ENCODE measurements around the gene GRAP.
"Not testable (repeated sequence)": the region's sequence is repeated elsewhere in the genome, so short reads cannot be mapped to it uniquely, and the experiment has no call there.

The GRAP gene

DNA sequence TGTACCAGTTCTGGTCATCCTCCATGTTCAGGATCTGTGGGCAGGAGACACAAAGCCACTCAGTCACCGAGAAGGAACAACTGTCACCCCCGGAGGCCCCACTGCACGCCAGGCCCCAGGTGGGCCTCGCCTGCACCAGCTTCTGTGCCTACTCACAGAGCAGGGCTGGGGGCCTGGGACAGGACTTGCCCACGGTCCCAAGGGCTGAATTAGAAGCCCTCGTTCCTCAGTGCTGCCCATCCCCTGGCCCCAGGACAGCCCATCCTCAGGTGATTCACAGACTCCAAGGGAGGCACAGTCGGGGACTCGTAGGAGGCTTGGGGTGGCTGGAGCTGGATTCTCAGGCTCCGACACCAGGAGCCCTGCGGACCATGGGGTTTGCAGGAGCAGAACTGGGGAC lies 4.9 kb downstream of the GRAP start:
- DNase-seq: not testable (repeated sequence)

DNA sequence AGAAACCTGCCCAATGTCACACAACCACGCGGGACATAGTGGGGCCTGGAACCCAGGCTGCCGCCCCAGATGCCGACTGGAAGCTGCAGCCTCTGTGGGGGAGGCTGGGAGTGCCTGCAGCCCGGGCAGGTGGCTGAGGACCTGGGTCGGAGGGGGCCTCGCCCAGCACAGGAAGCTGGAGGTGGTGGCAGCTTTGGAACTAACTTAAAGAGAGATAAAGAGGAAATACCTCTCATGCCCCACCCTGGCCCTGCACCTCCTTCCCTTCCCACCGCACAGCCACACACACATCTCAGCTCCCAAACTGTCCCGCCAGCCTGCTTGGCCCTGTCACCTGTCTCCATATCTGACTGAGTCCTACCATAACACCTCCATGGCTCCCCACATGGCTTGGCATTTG lies 6.4 kb downstream of the GRAP start:
- not testable (repeated sequence) for DNase-seq

DNA sequence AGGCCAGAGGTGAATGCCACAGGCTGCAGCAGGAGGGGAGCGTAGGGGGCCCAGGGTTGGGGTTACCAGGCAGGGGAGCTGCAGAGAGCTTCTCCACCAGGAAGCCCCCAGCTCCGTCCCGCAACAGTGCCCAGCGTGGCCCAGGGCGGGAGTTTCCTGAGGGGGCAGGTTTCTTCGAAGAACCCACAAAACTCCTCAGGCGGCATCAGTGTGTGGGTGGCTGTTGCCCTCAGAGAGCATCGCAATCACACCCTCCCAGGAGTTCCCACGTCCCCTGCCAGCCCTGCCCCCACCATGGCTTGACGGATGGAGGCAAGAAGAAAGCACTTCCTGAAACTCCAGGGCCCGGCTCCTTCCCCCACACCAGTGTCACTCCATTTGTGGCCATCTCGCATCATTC lies 8.0 kb downstream of the GRAP start:
- not testable (repeated sequence) for DNase-seq

DNA sequence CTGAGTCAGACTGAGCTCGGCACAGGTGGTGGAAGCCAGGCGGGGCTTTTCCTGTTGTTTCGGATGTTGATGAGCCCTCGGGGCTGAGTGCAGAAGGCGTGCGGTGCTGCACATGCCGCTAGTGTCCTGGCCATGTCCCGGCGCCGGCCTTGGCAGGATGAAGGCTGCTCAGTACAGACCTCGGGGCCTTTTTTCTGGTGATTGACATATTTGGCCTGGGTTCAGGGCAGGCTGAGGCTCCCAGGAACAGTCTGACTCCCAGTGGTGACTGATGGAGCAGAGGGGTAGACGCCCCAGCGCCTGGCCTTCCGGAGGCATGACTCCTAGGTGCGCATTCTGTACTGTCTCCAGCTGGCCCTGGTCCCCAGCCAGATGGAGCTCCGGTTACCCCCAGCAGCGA lies 8.8 kb downstream of the GRAP start:
- not testable (repeated sequence) for DNase-seq

DNA sequence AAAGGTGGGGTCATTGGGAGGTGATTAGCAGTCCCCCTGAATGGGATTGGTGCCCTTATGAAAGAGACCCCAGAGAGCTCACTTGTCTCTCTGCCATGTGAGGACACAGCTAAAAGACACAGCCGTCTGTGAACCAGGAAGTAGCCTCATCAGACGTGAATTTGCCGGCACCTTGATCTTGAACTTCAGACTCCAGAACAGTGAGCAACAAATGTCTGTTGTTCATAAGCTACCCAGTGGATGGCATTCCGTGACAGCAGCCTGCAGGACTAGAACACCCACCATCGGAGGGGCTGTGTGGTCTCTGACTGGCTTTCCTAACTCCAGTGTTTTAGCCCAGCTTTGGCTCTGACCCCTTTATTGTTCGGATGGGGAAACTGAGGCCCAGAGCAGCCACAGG lies 9.2 kb downstream of the GRAP start:
- DNase-seq: not testable (repeated sequence)

DNA sequence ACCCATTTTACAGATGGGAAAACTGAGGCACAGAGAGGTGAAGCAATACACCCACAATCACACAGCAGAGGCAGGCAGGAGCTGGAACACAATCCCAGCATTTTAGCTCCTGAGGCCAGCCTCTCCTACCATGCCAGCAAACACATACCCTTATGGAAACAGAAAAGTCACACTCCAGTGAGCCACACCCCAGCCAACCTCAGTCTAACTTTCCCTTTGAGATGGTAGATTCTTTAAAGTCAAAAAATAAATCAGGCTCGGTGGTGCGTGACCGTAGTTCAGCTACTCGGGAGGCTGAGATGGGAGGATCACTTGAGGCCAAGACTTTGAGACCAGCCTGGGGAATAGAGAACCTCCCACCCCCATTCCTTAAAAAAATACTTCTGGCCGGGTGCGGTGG lies 10.6 kb downstream of the GRAP start:
- not testable (repeated sequence) for DNase-seq

DNA sequence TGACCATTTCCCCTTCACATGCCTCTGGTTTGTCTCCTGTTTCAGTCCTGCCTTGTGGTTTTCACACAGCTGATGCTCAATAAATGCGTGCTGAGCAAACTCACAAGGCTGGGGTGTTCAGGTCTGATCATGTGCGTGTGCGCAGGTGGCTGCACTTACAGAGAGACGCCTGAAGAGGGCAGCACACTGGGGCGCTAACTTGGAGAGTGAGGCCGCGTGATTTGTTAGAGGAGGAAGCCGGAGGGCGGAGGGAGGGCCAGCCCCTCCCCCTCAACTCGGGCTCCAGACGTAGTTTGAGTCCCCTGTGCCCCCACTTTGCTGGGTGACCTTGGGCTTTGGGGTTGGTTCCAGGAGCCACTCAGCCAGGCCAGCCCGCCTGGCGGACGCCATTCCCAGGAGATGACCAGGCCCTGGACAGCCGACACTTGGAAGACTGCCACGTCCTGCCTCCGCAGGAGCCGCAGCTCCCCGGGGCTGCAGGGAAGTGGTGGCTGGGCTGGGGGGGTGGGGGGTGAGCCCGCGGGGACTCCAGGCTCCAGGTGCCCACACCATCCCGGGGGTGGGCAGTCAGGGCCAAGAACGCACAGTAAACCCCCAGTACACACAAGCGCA lies 14.3 kb downstream of the GRAP start:
- DNase-seq: not testable (repeated sequence)

DNA sequence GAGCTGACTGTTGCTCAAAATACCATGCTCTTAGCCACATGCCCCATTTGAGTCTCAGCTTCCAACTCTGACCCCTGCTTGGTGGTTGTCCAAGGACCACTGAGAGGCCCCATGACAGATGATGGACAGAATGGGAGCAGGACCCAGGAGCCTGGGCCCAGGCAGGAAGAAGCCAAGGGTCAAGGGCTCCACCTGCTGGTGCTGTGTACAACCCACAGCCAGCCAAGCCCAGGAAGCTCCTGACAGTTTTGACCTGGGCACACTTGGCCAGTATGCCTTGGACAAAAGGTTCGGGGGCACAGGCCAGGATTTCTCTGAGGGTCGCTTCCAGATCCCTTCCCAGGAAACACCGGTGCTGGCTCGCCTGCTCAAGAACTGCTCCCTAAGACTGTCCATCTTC lies 15.0 kb downstream of the GRAP start:
- DNase-seq: not testable (repeated sequence)

DNA sequence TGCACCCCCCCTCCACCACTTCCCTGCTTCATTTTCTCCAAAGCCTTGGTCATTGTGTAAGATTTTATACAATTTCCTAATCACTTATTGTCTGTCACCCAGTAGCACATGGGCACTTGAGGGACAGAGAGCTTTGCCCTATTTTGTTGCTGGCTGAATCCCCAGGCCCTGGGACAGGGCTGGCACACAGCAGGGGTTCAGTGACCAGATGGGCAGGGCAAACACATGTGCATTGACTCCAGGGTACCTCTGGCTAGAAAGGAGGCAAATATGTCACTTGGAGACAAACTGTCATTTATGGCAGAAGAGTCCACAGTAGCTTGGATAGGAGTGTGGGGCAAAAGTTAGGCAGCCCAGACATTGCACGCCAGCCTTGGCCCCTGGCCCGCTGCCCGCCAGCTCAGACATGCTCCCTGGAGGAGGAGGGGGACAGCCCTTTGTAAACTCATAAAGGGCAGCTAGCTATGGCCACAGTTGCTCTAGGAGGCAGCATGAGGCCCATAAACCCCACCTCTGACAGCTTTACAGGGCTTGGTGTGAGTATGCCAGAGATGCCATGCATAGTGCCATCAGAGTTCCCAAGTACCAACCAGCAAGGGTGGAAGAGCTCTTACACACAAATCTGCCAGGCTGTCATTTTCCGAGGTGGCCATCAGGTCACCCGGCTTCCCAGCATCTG lies 15.8 kb downstream of the GRAP start:
- not testable (repeated sequence) for DNase-seq

DNA sequence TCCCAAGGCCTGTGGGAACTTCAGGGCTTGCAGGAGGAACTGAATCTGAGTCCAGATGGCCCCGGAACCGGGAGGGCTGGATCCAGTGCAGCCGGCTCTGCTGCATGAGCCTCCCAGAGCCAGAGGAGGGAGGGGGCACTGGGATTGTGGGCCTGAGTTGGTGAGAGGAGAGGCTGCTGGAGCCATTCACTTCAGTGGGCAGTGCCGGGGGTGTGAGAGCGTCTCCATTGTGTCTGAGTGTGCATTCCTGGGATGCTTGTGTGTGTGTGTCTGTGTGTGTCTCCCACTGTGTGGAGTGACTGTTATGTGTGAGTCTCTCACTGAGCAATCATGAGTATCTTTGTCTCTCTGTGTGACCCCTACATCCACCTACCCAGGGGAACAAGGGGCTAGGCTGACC lies 17.0 kb downstream of the GRAP start:
- DNase-seq: not testable (repeated sequence)

DNA sequence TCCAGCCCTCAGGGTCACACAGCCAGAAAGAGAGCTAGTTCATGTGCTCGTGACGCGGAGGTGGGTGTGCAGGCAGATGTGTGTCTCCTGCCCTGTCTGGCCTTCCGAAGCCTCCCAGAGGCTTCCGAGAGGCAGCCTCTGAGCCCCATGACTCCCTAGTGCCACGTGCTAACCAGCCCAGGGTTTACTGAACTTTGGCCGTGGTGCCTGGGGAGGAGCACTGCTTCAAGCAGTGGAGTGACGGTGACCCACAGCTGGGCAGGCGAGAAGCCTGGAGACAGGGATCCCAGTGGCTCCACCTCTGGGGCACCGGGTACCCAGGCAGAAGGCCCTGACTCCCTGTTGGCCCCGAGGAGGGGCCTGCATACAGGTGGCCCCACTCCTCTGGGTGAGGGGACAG lies 18.1 kb downstream of the GRAP start:
- not testable (repeated sequence) for DNase-seq

DNA sequence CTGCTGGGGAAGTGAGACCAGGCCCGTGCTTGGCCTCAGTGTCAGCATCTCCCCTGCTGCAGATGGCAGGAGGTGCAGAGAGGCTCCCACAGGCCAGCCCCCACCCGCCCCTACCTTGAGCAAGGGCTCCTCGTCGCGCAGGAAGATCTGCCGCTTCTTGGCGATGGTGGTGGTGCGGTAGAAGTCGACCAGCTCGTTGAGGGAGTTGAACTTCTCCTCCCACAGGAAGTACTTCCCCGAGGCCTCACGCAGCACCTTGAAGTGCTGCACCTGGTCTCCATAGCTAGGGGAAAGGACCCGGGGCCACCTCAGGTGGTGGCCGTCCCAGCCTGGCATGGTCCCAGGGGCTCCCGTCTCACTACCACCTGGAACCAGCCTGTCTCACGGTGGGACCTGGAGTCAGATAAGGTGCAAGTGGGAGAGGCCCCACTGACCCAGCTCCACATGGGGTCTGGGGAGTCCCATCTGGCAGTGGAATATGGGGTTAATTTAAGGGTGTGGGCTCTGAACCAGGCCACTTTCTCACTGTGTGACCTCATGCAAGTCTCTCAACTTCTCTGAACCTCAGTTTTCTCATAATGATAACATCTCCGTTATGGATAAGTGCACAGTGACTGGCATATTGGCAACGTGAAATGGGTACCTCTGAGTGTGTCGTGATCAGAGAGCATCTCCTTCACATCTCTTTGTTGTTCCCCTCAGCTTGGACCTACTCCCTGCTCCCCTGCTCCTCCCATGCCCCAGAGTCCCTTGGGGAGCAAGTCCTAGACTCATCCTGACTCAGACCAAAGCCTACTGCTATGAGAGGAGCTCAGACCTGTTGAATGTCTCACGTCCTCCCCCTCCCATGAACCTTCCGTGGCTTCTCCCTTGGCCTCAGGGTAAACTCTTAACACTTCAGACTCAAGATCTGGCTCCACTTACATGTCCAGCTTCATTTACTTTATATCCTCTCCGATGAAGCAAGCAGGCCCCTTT lies 22.4 kb downstream of the GRAP start:
- no peak for DNase-seq

DNA sequence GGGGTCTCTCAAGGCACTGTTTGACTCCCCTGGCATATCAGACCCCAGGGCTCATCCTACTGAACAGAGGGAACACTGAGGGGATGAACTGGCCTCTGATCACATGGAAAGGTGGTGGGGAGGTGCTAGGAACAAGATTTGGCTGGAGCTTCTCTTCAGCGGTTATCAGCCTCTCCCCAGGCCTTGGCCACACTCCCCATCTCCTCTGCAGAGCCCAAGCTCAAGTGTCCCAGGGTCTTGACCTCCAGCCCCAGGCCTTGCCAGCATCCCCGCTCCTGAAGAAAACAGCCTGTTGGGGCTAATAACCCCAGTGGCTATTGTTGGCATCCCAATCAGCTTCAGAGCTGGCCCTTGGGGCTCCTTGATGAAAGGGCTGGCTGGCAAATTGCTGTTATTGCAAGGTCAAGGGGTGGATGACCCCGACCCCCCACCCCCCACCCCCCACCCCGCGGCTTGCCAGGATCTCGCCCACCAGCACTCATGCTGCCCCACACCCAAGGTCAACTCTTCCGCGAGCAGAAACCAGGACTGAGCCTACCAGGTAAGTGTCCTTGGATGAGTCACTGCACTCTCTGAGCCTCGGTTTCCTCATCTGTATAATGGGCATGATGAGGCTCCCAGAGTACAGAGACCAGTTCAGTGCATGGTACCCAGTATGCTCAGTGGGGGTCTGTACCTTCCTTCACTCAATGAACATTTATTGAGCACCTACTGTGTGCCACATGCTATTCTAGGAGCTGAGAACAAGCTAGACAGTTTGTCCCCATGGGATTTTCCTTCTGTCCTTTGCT lies 23.4 kb downstream of the GRAP start:
- no peak for DNase-seq

DNA sequence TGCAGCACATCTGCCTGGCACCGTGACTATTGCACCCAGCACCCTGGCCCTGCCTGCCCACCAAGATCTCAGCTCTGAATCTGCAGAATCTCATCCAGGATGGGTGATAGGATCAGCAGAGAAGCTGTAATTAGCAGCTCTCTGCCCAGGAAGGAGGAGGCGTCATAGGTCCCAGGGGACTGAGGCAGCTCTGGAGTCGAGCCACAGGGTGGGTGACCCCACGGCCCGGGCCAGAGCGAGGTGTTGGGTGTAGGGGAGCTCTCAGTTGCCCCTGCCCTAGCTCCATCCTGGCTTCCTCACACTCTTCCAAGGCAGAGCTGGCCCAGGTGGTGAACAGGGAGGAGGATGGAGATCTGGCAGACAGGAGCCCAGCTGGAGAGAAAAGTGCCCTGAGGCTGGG lies 24.0 kb downstream of the GRAP start:
- DNase-seq: no peak

DNA sequence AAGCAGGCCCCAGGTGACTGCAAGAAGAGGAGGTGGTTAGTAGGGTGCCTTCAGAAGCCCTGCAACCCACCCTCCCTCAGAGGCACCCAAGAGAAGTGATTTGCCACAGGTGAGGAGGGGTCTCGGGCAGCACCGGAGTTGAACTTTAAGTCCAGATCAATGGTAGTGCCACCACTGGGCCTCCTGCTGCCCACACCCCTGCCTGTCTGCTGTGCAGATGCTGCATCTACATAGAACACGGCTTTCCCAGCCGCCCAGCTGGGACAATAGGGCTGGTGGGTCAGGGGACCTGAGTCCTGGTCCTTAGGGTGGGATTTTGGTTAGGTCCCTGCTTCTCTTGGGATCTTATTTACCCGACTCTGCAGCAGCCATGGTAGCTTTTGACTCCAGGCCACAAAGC lies 24.6 kb downstream of the GRAP start:
- DNase-seq: no peak

DNA sequence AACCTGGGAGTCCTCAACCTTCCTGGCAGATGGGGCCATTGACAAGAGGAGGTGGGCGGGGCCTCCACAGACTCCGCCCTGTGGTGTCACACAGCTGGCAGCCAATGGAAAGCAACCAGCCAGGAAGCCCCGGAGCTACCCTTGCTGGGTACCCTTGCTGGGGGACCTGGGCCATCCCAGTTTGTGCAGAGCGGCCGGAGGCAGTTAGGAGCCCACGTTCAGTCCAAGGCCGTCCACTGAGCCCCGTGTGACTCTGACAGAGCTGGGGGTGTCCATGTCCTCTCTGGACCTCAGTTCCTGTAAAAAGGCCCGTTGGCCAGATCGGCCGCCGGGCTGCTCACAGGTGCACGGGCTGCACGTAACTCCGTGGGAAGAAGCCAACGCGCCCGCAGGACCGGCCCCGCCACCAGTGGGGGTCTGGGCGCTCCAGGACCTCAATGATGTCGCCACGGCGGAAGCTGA lies 25.1 kb downstream of the GRAP start:
- no peak for DNase-seq

DNA sequence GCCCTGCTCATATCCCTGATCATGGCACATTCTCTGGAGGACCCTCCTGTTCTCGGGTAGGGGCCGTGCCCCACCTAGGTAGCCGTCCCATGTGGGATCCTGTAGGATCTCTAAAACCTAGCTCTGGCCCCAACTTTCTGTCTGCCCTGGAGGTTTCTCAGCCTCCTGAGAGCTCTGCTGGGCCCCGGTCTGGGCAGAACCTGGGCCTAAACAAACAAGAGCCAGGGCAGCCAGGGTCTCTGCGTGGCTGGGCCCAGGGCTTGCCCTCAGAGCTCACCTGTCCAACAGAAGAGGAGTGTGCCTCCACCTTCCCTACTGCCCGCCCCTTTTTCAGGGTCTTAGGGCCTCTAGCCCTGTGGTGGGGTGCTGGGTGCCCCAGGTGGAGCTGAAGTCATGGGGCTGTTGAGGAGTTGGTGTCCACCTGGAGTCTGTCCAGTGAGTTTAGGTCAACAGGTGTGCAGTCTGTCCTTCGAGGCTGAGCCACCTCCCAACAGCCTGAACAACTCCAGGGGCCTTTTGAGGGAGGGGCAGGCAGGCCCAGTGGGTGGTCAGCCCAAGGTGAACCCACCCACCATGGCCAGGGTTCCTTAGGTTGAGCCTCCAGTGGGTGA lies 25.6 kb downstream of the GRAP start:
- not testable (repeated sequence) for DNase-seq

DNA sequence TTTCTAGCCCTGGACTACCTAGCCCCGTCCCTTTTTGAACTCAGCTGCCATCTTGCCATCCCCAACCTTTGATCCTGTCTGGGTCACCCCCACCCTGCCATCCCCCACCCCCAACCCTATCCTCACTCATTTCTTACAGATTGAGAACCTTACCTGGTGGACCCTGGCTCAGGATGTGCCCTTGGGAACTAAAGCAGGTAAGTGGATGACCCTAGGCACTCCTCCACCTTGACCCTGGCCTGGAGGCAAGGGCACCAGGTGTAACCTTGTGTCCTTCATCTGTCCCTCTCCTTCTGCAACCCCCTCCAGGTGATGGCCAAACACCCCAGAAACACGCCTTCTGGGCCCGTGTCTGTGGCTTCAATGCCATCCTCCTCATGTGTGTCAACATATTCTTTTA lies 26.7 kb downstream of the GRAP start:
- no peak for DNase-seq

DNA sequence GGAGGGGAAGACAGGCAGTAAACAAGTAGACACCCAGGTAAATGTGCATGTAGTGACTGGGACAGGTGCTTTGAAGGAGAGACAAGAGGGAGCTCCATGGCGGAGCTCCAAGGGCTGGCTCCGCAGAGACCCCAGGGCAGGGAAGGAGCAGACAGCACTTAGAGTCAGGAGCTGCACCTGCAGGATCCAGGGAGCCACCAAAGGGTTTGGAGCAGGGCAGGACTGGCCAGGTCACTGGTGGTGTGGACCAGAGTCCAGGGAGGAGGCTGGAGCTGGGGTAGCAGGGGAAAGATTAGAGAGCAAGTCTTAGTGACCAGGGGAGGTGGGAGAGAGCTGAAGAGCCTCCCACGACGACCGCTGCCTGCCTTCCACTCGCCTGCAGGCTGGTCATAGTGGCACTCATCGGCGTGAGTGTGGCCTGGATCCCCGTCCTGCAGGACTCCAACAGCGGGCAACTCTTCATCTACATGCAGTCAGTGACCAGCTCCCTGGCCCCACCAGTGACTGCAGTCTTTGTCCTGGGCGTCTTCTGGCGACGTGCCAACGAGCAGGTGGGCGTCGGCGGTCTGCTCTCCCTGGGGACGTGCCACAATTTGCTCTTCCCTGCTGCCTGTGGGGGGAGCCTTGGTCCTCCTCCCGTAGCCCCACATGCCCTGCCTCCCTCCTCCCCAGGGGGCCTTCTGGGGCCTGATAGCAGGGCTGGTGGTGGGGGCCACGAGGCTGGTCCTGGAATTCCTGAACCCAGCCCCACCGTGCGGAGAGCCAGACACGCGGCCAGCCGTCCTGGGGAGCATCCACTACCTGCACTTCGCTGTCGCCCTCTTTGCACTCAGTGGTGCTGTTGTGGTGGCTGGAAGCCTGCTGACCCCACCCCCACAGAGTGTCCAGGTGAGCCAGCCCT lies 27.5 kb downstream of the GRAP start:
- no peak for DNase-seq

DNA sequence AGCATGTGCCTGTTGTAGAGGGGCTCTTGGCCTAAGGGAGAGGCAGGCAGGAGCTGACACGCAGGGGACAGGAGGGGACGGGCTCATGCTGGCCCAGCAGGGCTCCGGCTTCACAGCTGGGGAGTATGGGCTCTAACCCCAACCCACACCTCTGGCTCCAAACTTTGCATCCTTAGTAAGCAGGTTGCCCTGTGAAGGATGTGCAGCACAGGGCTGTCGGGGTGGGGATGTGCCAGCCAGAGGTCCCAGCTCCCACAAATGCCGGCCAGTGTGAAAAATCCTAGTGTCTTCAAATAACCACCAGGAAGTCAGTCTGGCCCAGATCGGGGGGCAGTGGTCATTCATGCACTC lies 28.2 kb downstream of the GRAP start:
- no peak for DNase-seq
